Activated CD8-positive, alpha-beta T cell treated with anti-CD3 and anti-CD28 coated beads, Interleukin-2, amount 10 ng/mL, durations not matched to agents 7 days and 5 days (primary cell): ENCODE results near the gene SHROOM1. TPM values are rescaled to one million over a fixed set of nuclear protein-coding genes. Genes with fewer than 3 reads are reported as not detected.

ENCODE experiments used
- ATAC-seq: fragments of 150-1000 bp; cut with Tn5 transposase; one replicate; pipeline ENCODE4 v1.10.0; 2021; ENCODE audit warnings: moderate library complexity
- CTCF ChIA-PET: fragments of 350-600 bp; sonication (Branson Sonifier 250); formaldehyde crosslinking; loops from one replicate; lab custom pipeline; 2021; ENCODE audit warnings: antibody characterized with exemption; lab: Charles Lee
- POLR2A ChIA-PET: fragments of 350-600 bp; sonication (Branson Sonifier 250); formaldehyde crosslinking; loops from one replicate; lab custom pipeline; 2021; ENCODE audit warnings: antibody characterized with exemption; lab: Charles Lee
- DNase-seq: peaks from one replicate; pipeline ENCODE4 v3.0.0-alpha.2; 2020
- H3K27ac Mint-ChIP-seq: one replicate; pipeline ENCODE4 v1.8.0; 2021; ENCODE audit warnings: mild to moderate bottlenecking, mixed read lengths
- H3K27me3 Mint-ChIP-seq: one replicate; pipeline ENCODE4 v1.8.0; 2021; ENCODE audit warnings: low read depth, mixed read lengths
- H3K36me3 Mint-ChIP-seq: one replicate; pipeline ENCODE4 v1.8.0; 2021; ENCODE audit warnings: low read depth, mixed read lengths
- H3K4me1 Mint-ChIP-seq: one replicate; pipeline ENCODE4 v1.8.0; 2021; ENCODE audit warnings: low read depth, mixed read lengths
- H3K4me3 Mint-ChIP-seq: one replicate; pipeline ENCODE4 v1.8.0; 2021; ENCODE audit warnings: mild to moderate bottlenecking, mixed read lengths
- H3K9me3 Mint-ChIP-seq: one replicate; pipeline ENCODE4 v1.8.0; 2022; ENCODE audit warnings: mixed read lengths; ENCODE audit not compliant: insufficient read depth
- total RNA-seq, 2 experiments: library from RNA; stranded (reverse); gene quantifications; one replicate each; pipeline ENCODE4 v1.2.3, GENCODE V29; 2021

The SHROOM1 gene
- total RNA-seq, 2 experiments from 2014 or later: 2.9 to 3.3 TPM

GRCh38 chr5:132823481-132824050, 6.9 kb downstream of the SHROOM1 start:
- Mint-ChIP-seq H3K27me3 (peaks cover 29% of the 10 kb centered on the region), H3K36me3 (no peaks in the 10 kb centered on the region), H3K4me1 (peaks cover 40% of the 10 kb centered on the region), H3K4me3 (no peak overlapping the region), H3K27ac (no peak overlapping the region), H3K9me3 (no peaks in the 10 kb centered on the region)
- CTCF ChIA-PET: interaction anchor here (0.8 to 6.7 kb wide), 8 partner anchors 8 to 437 kb away, joined by 3 to 62 read pairs (median 5); partner anchors contain the start of genes SHROOM1 and SOWAHA
- ATAC-seq (no peak), DNase-seq (no peak)
- POLR2A ChIA-PET: interaction anchor here (0.6 to 0.9 kb wide), 2 partner anchors 136 to 229 kb away, joined by 3 read pairs; no protein-coding TSS in a partner anchor

- peaks cover 40% of the 10 kb centered on the region for H3K4me1 Mint-ChIP-seq
- ChIA-PET CTCF (interaction anchor here (1.5 to 6.7 kb wide), 4 partner anchors 9 to 437 kb away, joined by 3 to 62 read pairs (median 7); partner anchors contain the start of gene SHROOM1), POLR2A (interaction anchor here (0.6 to 0.9 kb wide), 2 partner anchors 135 to 230 kb away, joined by 3 read pairs; no protein-coding TSS in a partner anchor)
- H3K27me3 Mint-ChIP-seq: peaks cover 25% of the 10 kb centered on the region
- no peak overlapping the region for H3K27ac Mint-ChIP-seq
- peak overlapping the region; percentile 22 for H3K4me3 Mint-ChIP-seq
- no peak for ATAC-seq
- DNase-seq: no peak
- H3K9me3 Mint-ChIP-seq: no peaks in the 10 kb centered on the region
- H3K36me3 Mint-ChIP-seq: no peaks in the 10 kb centered on the region
These were observed 7.6 kb downstream of the SHROOM1 start for GRCh38 chr5:132822650-132823480.

- DNase-seq (no peak), ATAC-seq (no peak)
- Mint-ChIP-seq H3K27ac (no peak overlapping the region), H3K9me3 (no peaks in the 10 kb centered on the region), H3K4me1 (peaks cover 40% of the 10 kb centered on the region), H3K36me3 (no peaks in the 10 kb centered on the region), H3K27me3 (peaks cover 17% of the 10 kb centered on the region), H3K4me3 (no peak overlapping the region)
- ChIA-PET POLR2A (no interaction called here), CTCF (interaction anchor here (0.9 to 6.7 kb wide), 14 partner anchors 10 to 436 kb away, joined by 3 to 82 read pairs (median 10); partner anchors contain the start of genes CCNI2, SHROOM1 and UQCRQ)
These were observed 8.7 kb downstream of the SHROOM1 start for GRCh38 chr5:132821791-132822190.

GRCh38 chr5:132821350-132821749, 9.1 kb downstream of the SHROOM1 start:
- no peak for DNase-seq
- ChIA-PET CTCF (interaction anchor here (0.9 to 6.7 kb wide), 27 partner anchors 10 to 452 kb away, joined by 3 to 82 read pairs (median 9); partner anchors contain the start of genes CCNI2, IL4, SEPTIN8 and SHROOM1), POLR2A (interaction anchor here (1.2 kb wide), 1 partner anchor 182 kb away, joined by 3 read pairs; no protein-coding TSS in a partner anchor)
- no peak overlapping the region for H3K27ac Mint-ChIP-seq
- no peaks in the 10 kb centered on the region for H3K36me3 Mint-ChIP-seq
- H3K4me1 Mint-ChIP-seq: peaks cover 38% of the 10 kb centered on the region
- peaks cover 15% of the 10 kb centered on the region for H3K27me3 Mint-ChIP-seq
- no peak overlapping the region for H3K4me3 Mint-ChIP-seq
- H3K9me3 Mint-ChIP-seq: no peaks in the 10 kb centered on the region
- ATAC-seq: no peak

GRCh38 chr5:132820162-132820754, 10.2 kb downstream of the SHROOM1 start:
- DNase-seq (peak; percentile 95), ATAC-seq (peak; percentile 92)
- Mint-ChIP-seq H3K9me3 (no peaks in the 10 kb centered on the region), H3K4me1 (peaks cover 33% of the 10 kb centered on the region), H3K27me3 (peaks cover 18% of the 10 kb centered on the region), H3K27ac (no peak overlapping the region), H3K36me3 (no peaks in the 10 kb centered on the region), H3K4me3 (peak overlapping the region; percentile 59)
- ChIA-PET CTCF (interaction anchor here (0.6 to 6.7 kb wide), 80 partner anchors 9 to 457 kb away, joined by 3 to 82 read pairs (median 5); partner anchors contain the start of genes CCNI2, IL4, IRF1 and KIF3A), POLR2A (interaction anchor here (0.7 to 1.2 kb wide), 8 partner anchors 47 to 434 kb away, joined by 3 to 7 read pairs (median 3); partner anchors contain the start of genes CCNI2 and UQCRQ)

GRCh38 chr5:132819468-132819867, 11.0 kb downstream of the SHROOM1 start:
- H3K36me3 Mint-ChIP-seq: no peaks in the 10 kb centered on the region
- H3K9me3 Mint-ChIP-seq: no peaks in the 10 kb centered on the region
- ChIA-PET POLR2A (interaction anchor here (0.7 to 1.1 kb wide), 4 partner anchors 47 to 290 kb away, joined by 3 read pairs; partner anchors contain the start of gene UQCRQ), CTCF (interaction anchor here (0.5 to 6.7 kb wide), 69 partner anchors 8 to 456 kb away, joined by 3 to 82 read pairs (median 5); partner anchors contain the start of genes CCNI2, IL4, IRF1 and KIF3A)
- no peak for ATAC-seq
- peaks cover 20% of the 10 kb centered on the region for H3K27me3 Mint-ChIP-seq
- H3K4me1 Mint-ChIP-seq: peaks cover 29% of the 10 kb centered on the region
- peak overlapping the region; percentile 59 for H3K4me3 Mint-ChIP-seq
- DNase-seq: no peak
- H3K27ac Mint-ChIP-seq: peak overlapping the region; percentile 28

- no peaks in the 10 kb centered on the region for H3K36me3 Mint-ChIP-seq
- CTCF ChIA-PET: interaction anchor here (0.8 to 6.7 kb wide), 8 partner anchors 8 to 431 kb away, joined by 3 to 62 read pairs (median 8); partner anchors contain the start of genes CCNI2 and SHROOM1
- no peak for ATAC-seq
- no peak overlapping the region for H3K27ac Mint-ChIP-seq
- POLR2A ChIA-PET: no interaction called here
- no peak for DNase-seq
- H3K9me3 Mint-ChIP-seq: no peaks in the 10 kb centered on the region
- H3K27me3 Mint-ChIP-seq: peaks cover 28% of the 10 kb centered on the region
- H3K4me3 Mint-ChIP-seq: no peak overlapping the region
- H3K4me1 Mint-ChIP-seq: peaks cover 29% of the 10 kb centered on the region
These were observed 13.4 kb downstream of the SHROOM1 start for GRCh38 chr5:132817011-132817410.

GRCh38 chr5:132816554-132816953, 13.9 kb downstream of the SHROOM1 start:
- peaks cover 29% of the 10 kb centered on the region for H3K4me1 Mint-ChIP-seq
- H3K27me3 Mint-ChIP-seq: peaks cover 31% of the 10 kb centered on the region
- H3K4me3 Mint-ChIP-seq: no peak overlapping the region
- no peak overlapping the region for H3K27ac Mint-ChIP-seq
- no peaks in the 10 kb centered on the region for H3K9me3 Mint-ChIP-seq
- ChIA-PET CTCF (interaction anchor here (0.8 to 2.8 kb wide), 4 partner anchors 36 to 430 kb away, joined by 3 to 11 read pairs (median 4); partner anchors contain the start of gene CCNI2), POLR2A (no interaction called here)
- ATAC-seq: no peak
- H3K36me3 Mint-ChIP-seq: no peaks in the 10 kb centered on the region
- DNase-seq: no peak

- DNase-seq (no peak), ATAC-seq (no peak)
- CTCF ChIA-PET: interaction anchor here (2.8 kb wide), 1 partner anchor 430 kb away, joined by 11 read pairs; no protein-coding TSS in a partner anchor
- Mint-ChIP-seq H3K4me3 (no peak overlapping the region), H3K36me3 (no peaks in the 10 kb centered on the region), H3K9me3 (no peaks in the 10 kb centered on the region), H3K27ac (no peak overlapping the region), H3K27me3 (peaks cover 35% of the 10 kb centered on the region), H3K4me1 (peaks cover 29% of the 10 kb centered on the region)
- POLR2A ChIA-PET: no interaction called here
These were observed 14.4 kb downstream of the SHROOM1 start for GRCh38 chr5:132816083-132816482.

- ChIA-PET CTCF (interaction anchor here (1.0 to 1.3 kb wide), 3 partner anchors 13 to 58 kb away, joined by 3 to 6 read pairs (median 4); no protein-coding TSS in a partner anchor), POLR2A (no interaction called here)
- Mint-ChIP-seq H3K27me3 (peaks cover 42% of the 10 kb centered on the region), H3K4me3 (peak overlapping the region; percentile 54), H3K4me1 (peaks cover 29% of the 10 kb centered on the region), H3K9me3 (no peaks in the 10 kb centered on the region), H3K36me3 (no peaks in the 10 kb centered on the region), H3K27ac (no peak overlapping the region)
- no peak for DNase-seq
- no peak for ATAC-seq
These were observed 15.0 kb downstream of the SHROOM1 start for GRCh38 chr5:132815454-132815853.
